Nephron progenitor cell (in vitro differentiated cells): Measurements from ENCODE around the gene SLC26A6.
A peak's percentile ranks its signal among the peaks of the same experiment; 100 is the strongest.

Source experiments
- DNase-seq: peaks from one replicate; pipeline ENCODE4 v3.0.0; 2021
- H3K27ac Mint-ChIP-seq: 2 replicates; pipeline ENCODE4 v1.8.0; 2021; ENCODE audit warnings: mild to moderate bottlenecking, moderate library complexity, mixed read lengths
- H3K27me3 Mint-ChIP-seq: 2 replicates; pipeline ENCODE4 v1.8.0; 2021; ENCODE audit warnings: mild to moderate bottlenecking, low read depth, mixed read lengths; ENCODE audit not compliant: poor library complexity
- H3K36me3 Mint-ChIP-seq: 2 replicates; pipeline ENCODE4 v1.8.0; 2021; ENCODE audit warnings: low read depth, mixed read lengths
- H3K4me1 Mint-ChIP-seq: 2 replicates; pipeline ENCODE4 v1.8.0; 2021; ENCODE audit warnings: mixed read lengths
- H3K4me3 Mint-ChIP-seq: 2 replicates; pipeline ENCODE4 v1.8.0; 2021; ENCODE audit warnings: mild to moderate bottlenecking, moderate library complexity, mixed read lengths
- H3K9me3 Mint-ChIP-seq: 2 replicates; pipeline ENCODE4 v1.8.0; 2021; ENCODE audit warnings: mild to moderate bottlenecking, moderate library complexity, mixed read lengths
- CTCF ChIP-seq: fragments of 200-600 bp; sonication (generic); IDR thresholded peaks from 2 replicates; pipeline ENCODE4 v1.5.0; 2021; ENCODE audit warnings: antibody characterized with exemption

SLC26A6 gene

GRCh38 chr3:48595075-48595525, 40.2 kb downstream of the SLC26A6 start, which contains the start of gene COL7A1:
Gene COL7A1 (minus strand): TSS chr3:48595329. CDS start chr3:48595159, 170 bp downstream.
- H3K27me3 Mint-ChIP-seq: no peaks in the 10 kb centered on the region
- H3K4me1 Mint-ChIP-seq: peaks cover 47% of the 10 kb centered on the region
- peaks cover 20% of the 10 kb centered on the region for H3K36me3 Mint-ChIP-seq
- DNase-seq: no peak
- H3K4me3 Mint-ChIP-seq: no peak within 1 kb of the TSS
- H3K27ac Mint-ChIP-seq: peak within 1 kb of the TSS; percentile 96
- TF ChIP-seq CTCF: no peak
- no peaks in the 10 kb centered on the region for H3K9me3 Mint-ChIP-seq

GRCh38 chr3:48594417-48595049, 40.7 kb downstream of the SLC26A6 start:
- Mint-ChIP-seq H3K9me3 (no peaks in the 10 kb centered on the region), H3K36me3 (peaks cover 14% of the 10 kb centered on the region), H3K27ac (no peak overlapping the region), H3K4me1 (peaks cover 49% of the 10 kb centered on the region), H3K4me3 (no peak overlapping the region), H3K27me3 (no peaks in the 10 kb centered on the region)
- no peak for TF ChIP-seq CTCF
- DNase-seq: no peak

- no peak for TF ChIP-seq CTCF
- Mint-ChIP-seq H3K27ac (no peak overlapping the region), H3K4me1 (peaks cover 49% of the 10 kb centered on the region), H3K27me3 (no peaks in the 10 kb centered on the region), H3K36me3 (peaks cover 4% of the 10 kb centered on the region), H3K9me3 (no peaks in the 10 kb centered on the region), H3K4me3 (no peak overlapping the region)
- no peak for DNase-seq
Observed at GRCh38 chr3:48593337-48593736, 41.9 kb downstream of the SLC26A6 start.

GRCh38 chr3:48592519-48593087, 42.7 kb downstream of the SLC26A6 start:
- no peak for TF ChIP-seq CTCF
- no peak overlapping the region for H3K4me3 Mint-ChIP-seq
- DNase-seq: no peak
- peaks cover 4% of the 10 kb centered on the region for H3K36me3 Mint-ChIP-seq
- H3K27ac Mint-ChIP-seq: no peak overlapping the region
- H3K27me3 Mint-ChIP-seq: no peaks in the 10 kb centered on the region
- no peaks in the 10 kb centered on the region for H3K9me3 Mint-ChIP-seq
- peaks cover 49% of the 10 kb centered on the region for H3K4me1 Mint-ChIP-seq

- no peak for DNase-seq
- H3K27ac Mint-ChIP-seq: no peak overlapping the region
- H3K4me3 Mint-ChIP-seq: no peak overlapping the region
- peaks cover 4% of the 10 kb centered on the region for H3K36me3 Mint-ChIP-seq
- no peak for TF ChIP-seq CTCF
- no peaks in the 10 kb centered on the region for H3K27me3 Mint-ChIP-seq
- peaks cover 43% of the 10 kb centered on the region for H3K4me1 Mint-ChIP-seq
- no peaks in the 10 kb centered on the region for H3K9me3 Mint-ChIP-seq
Observed at GRCh38 chr3:48591886-48592518, 43.3 kb downstream of the SLC26A6 start.
